HUDEP-2 (cell line): ENCODE results near the gene ESRRA.

ENCODE experiments used
- DNase-seq, 76 experiments: peaks; one replicate each; lab custom pipeline; 2025; ENCODE audit not compliant: unreplicated experiment in 76 of 76; lab: John Stamatoyannopoulos, UW

ESRRA gene

GRCh38 chr11:64344787-64345186 is 39.5 kb downstream of the ESRRA start:
- no peak for DNase-seq

GRCh38 chr11:64347193-64347867 is 42.0 kb downstream of the ESRRA start:
- no peak for DNase-seq

- peak in 73 of 76 experiments; percentile 36 to 87 (median 72) for DNase-seq
These were observed 43.2 kb downstream of the ESRRA start for GRCh38 chr11:64348383-64349024.

GRCh38 chr11:64349025-64349387 is 43.7 kb downstream of the ESRRA start:
- no peak for DNase-seq

- DNase-seq: no peak
These were observed 44.1 kb downstream of the ESRRA start for GRCh38 chr11:64349404-64349803.

GRCh38 chr11:64351136-64351631 is 45.9 kb downstream of the ESRRA start:
- DNase-seq: no peak

- no peak for DNase-seq
These were observed 47.0 kb downstream of the ESRRA start for GRCh38 chr11:64352099-64352994.

- DNase-seq: no peak
These were observed 47.8 kb downstream of the ESRRA start for GRCh38 chr11:64352995-64353714.

- DNase-seq: no peak
These were observed 48.6 kb downstream of the ESRRA start for GRCh38 chr11:64353715-64354506.

GRCh38 chr11:64355078-64355940 is 50.0 kb downstream of the ESRRA start:
- DNase-seq: peak in 71 of 76 experiments; percentile 26 to 86 (median 71)

- DNase-seq: peak in 64 of 76 experiments; percentile 9 to 78 (median 47)
These were observed 51.4 kb downstream of the ESRRA start for GRCh38 chr11:64356498-64357411.

- DNase-seq: no peak
These were observed 52.1 kb downstream of the ESRRA start for GRCh38 chr11:64357446-64357845.

- DNase-seq: peak in 56 of 76 experiments; percentile 1 to 79 (median 46)
These were observed 52.7 kb downstream of the ESRRA start for GRCh38 chr11:64357904-64358535.

GRCh38 chr11:64358536-64358906 is 53.2 kb downstream of the ESRRA start:
- no peak for DNase-seq

- DNase-seq: peak in 39 of 76 experiments; percentile 3 to 51 (median 37)
These were observed 53.8 kb downstream of the ESRRA start, which contains the start of gene RPS6KA4 for GRCh38 chr11:64358907-64359711. Gene RPS6KA4, plus strand, starts transcription at chr11:64359162. Its CDS starts 74 bp downstream, at chr11:64359236.

- DNase-seq: no peak
These were observed 54.6 kb downstream of the ESRRA start for GRCh38 chr11:64359712-64360445.
